Naive thymus-derived CD4-positive, alpha-beta T cell (primary cell): ENCODE results near the gene KMT2E. TPM values are rescaled to one million over a fixed set of nuclear protein-coding genes. Genes with fewer than 3 reads are reported as not detected.

Experiments used
- ATAC-seq: fragments of 150-1000 bp; cut with Tn5 transposase; 2 replicates; pipeline ENCODE4 v1.10.0; 2021; ENCODE audit warnings: mild to moderate bottlenecking, moderate library complexity
- CTCF ChIA-PET: fragments of 350-600 bp; sonication (Branson Sonifier 250); formaldehyde crosslinking; loops from one replicate; lab custom pipeline; 2021; ENCODE audit warnings: antibody characterized with exemption; lab: Charles Lee
- POLR2A ChIA-PET: fragments of 350-600 bp; sonication (Branson Sonifier 250); formaldehyde crosslinking; loops from one replicate; lab custom pipeline; 2021; ENCODE audit warnings: antibody characterized with exemption, inconsistent platforms; lab: Charles Lee
- DNase-seq, 9 donors: peaks; one replicate each; pipeline versions ENCODE4 v3.0.0 to v3.0.0-alpha.2; 2020 to 2022; ENCODE audit warnings: mixed read lengths in 1 of 9
- H3K27ac ChIP-seq: one replicate; pipeline ENCODE4 v1.7.0; 2013; ENCODE audit warnings: mild to moderate bottlenecking, low read depth, low read length, moderate library complexity
- H3K27me3 ChIP-seq, 2 donors: one replicate each; pipeline ENCODE4 v1.7.0; 2013; ENCODE audit warnings: low read length in 2 of 2, mild to moderate bottlenecking in 2 of 2, moderate library complexity in 2 of 2; ENCODE audit not compliant: control insufficient read depth in 2 of 2, insufficient read depth in 2 of 2
- H3K36me3 ChIP-seq, 3 experiments: 1 replicate in 2 of 3; 2 replicates in 1 of 3; pipeline ENCODE4 v1.7.0; 2013; ENCODE audit warnings: low read length in 3 of 3, mild to moderate bottlenecking in 3 of 3, moderate library complexity in 1 of 3; ENCODE audit not compliant: insufficient read depth in 3 of 3, control insufficient read depth in 2 of 3
- H3K4me1 ChIP-seq, 2 donors: one replicate each; pipeline ENCODE4 v1.7.0; 2013; ENCODE audit warnings: low read length in 2 of 2, mild to moderate bottlenecking in 2 of 2, moderate library complexity in 1 of 2; ENCODE audit not compliant: control insufficient read depth in 2 of 2, insufficient read depth in 2 of 2
- H3K4me3 ChIP-seq: 2 replicates; pipeline ENCODE4 v1.7.0; 2013; ENCODE audit warnings: mild to moderate bottlenecking, low read length
- H3K9me3 ChIP-seq, 3 experiments: 1 replicate in 2 of 3; 2 replicates in 1 of 3; pipeline ENCODE4 v1.7.0; 2013; ENCODE audit warnings: low read length in 3 of 3; ENCODE audit not compliant: control insufficient read depth in 2 of 3
- H3K27ac Mint-ChIP-seq, 9 donors: one replicate each; pipeline ENCODE4 v1.8.0; 2020 to 2022; ENCODE audit warnings: mixed read lengths in 9 of 9, mild to moderate bottlenecking in 8 of 9, moderate library complexity in 5 of 9, inconsistent platforms in 2 of 9
- H3K27me3 Mint-ChIP-seq, 5 donors: one replicate each; pipeline ENCODE4 v1.8.0; 2021 to 2022; ENCODE audit warnings: mixed read lengths in 5 of 5, mild to moderate bottlenecking in 1 of 5
- H3K36me3 Mint-ChIP-seq, 5 donors: one replicate each; pipeline ENCODE4 v1.8.0; 2020 to 2022; ENCODE audit warnings: mixed read lengths in 5 of 5, mild to moderate bottlenecking in 3 of 5, inconsistent platforms in 1 of 5
- H3K4me1 Mint-ChIP-seq, 7 donors: one replicate each; pipeline ENCODE4 v1.8.0; 2020 to 2022; ENCODE audit warnings: mixed read lengths in 7 of 7, mild to moderate bottlenecking in 3 of 7, inconsistent platforms in 1 of 7
- H3K4me3 Mint-ChIP-seq, 10 donors: one replicate each; pipeline ENCODE4 v1.8.0; 2020 to 2022; ENCODE audit warnings: mild to moderate bottlenecking in 10 of 10, mixed read lengths in 10 of 10, moderate library complexity in 6 of 10, inconsistent platforms in 2 of 10
- H3K9me3 Mint-ChIP-seq, 11 donors: one replicate each; pipeline ENCODE4 v1.8.0; 2020 to 2022; ENCODE audit warnings: mixed read lengths in 11 of 11, mild to moderate bottlenecking in 4 of 11, inconsistent platforms in 1 of 11, moderate library complexity in 1 of 11
- intact Hi-C, 2 donors: fragments of 100-400 bp; cut with micrococcal nuclease; formaldehyde crosslinking; loops; one replicate each; pipeline ENCODE4 v1.15.1; 2023
- polyA plus RNA-seq, 2 donors: library from polyadenylated mRNA; unstranded; fragments of 300-500 nt; fragmentation: Illumina TruSeq; gene quantifications; one replicate each; pipeline ENCODE4 v1.2.3, GENCODE V29; 2021
- total RNA-seq, 6 experiments: library from RNA in 5 of 6; stranded (reverse) in 5 of 6; gene quantifications; 1 replicate in 5 of 6; 2 replicates in 1 of 6; pipeline ENCODE4 v1.2.3 and lab custom pipeline; 2021 to 2026

The KMT2E gene
- total and polyA plus RNA-seq, 7 experiments from 2014 or later: 129 to 221 (median 195) TPM

- DNase-seq (no peak), ATAC-seq (peak; percentile 12)
- H3K27me3 Mint-ChIP-seq: no peaks in the 10 kb centered on the region
- intact Hi-C loops: no loop called here
- Histone ChIP-seq H3K4me3 (no peak overlapping the region), H3K36me3 (peaks cover 8 to 17% (median 12%) of the 10 kb centered on the region in 3 experiments), H3K4me1 (peaks cover 4 to 10% of the 10 kb centered on the region in 2 donors), H3K27ac (no peak overlapping the region), H3K27me3 (no peaks in the 10 kb centered on the region), H3K9me3 (no peaks in the 10 kb centered on the region)
- H3K4me1 Mint-ChIP-seq: peaks cover 33 to 90% (median 76%) of the 10 kb centered on the region in 7 donors
- ChIA-PET CTCF (interaction anchor here (1.5 kb wide), 1 partner anchor 80 kb away, joined by 6 read pairs; no protein-coding TSS in a partner anchor), POLR2A (interaction anchor here (1.1 kb wide), 1 partner anchor 46 kb away, joined by 3 read pairs; no protein-coding TSS in a partner anchor)
- peak overlapping the region in 8 of 9 donors; percentile 0 to 85 (median 40) for H3K27ac Mint-ChIP-seq
- no peaks in the 10 kb centered on the region for H3K9me3 Mint-ChIP-seq
- H3K36me3 Mint-ChIP-seq: peaks cover 4 to 27% (median 7%) of the 10 kb centered on the region in 5 donors
- H3K4me3 Mint-ChIP-seq: no peak overlapping the region
Observed at GRCh38 chr7:105060923-105061322, 46.9 kb downstream of the KMT2E start.

- H3K9me3 ChIP-seq: no peaks in the 10 kb centered on the region
- H3K27me3 Mint-ChIP-seq: no peaks in the 10 kb centered on the region
- no peaks in the 10 kb centered on the region for H3K9me3 Mint-ChIP-seq
- ChIA-PET POLR2A (interaction anchor here (1.4 kb wide), 1 partner anchor 53 kb away, joined by 5 read pairs; no protein-coding TSS in a partner anchor), CTCF (interaction anchor here (1.4 to 1.5 kb wide), 2 partner anchors 57 to 84 kb away, joined by 3 read pairs; no protein-coding TSS in a partner anchor)
- ATAC-seq: no peak
- peaks cover 4 to 26% (median 6%) of the 10 kb centered on the region in 5 donors for H3K36me3 Mint-ChIP-seq
- H3K4me1 ChIP-seq: peaks cover 0 to 6% of the 10 kb centered on the region in 2 donors
- no peak for DNase-seq
- no peaks in the 10 kb centered on the region for H3K27me3 ChIP-seq
- H3K4me1 Mint-ChIP-seq: peaks cover 21 to 64% (median 42%) of the 10 kb centered on the region in 7 donors
- intact Hi-C loops: loop anchor here in 1 of 2 donors (1.0 to 2.0 kb wide), 2 partner anchors 12 to 18 kb away; no protein-coding TSS in a partner anchor
- H3K4me3 ChIP-seq: no peak overlapping the region
- no peak overlapping the region for H3K27ac ChIP-seq
- H3K4me3 Mint-ChIP-seq: no peak overlapping the region
- peak overlapping the region in 7 of 9 donors; percentile 48 to 71 (median 67) for H3K27ac Mint-ChIP-seq
- peaks cover 10 to 47% (median 30%) of the 10 kb centered on the region in 3 experiments for H3K36me3 ChIP-seq
Observed at GRCh38 chr7:105065104-105065503, 51.1 kb downstream of the KMT2E start.

- Mint-ChIP-seq H3K4me1 (peaks cover 14 to 45% (median 21%) of the 10 kb centered on the region in 7 donors), H3K36me3 (peaks cover 4 to 34% (median 8%) of the 10 kb centered on the region in 5 donors), H3K9me3 (no peaks in the 10 kb centered on the region), H3K27ac (peak overlapping the region in 5 of 9 donors; percentile 13 to 56 (median 15)), H3K27me3 (no peaks in the 10 kb centered on the region), H3K4me3 (no peak overlapping the region)
- ChIA-PET CTCF (interaction anchor here (1.3 kb wide), 1 partner anchor 87 kb away, joined by 7 read pairs; no protein-coding TSS in a partner anchor), POLR2A (interaction anchor here (0.6 to 1.5 kb wide), 4 partner anchors 53 to 1980 kb away, joined by 3 to 5 read pairs (median 4); no protein-coding TSS in a partner anchor)
- H3K27me3 ChIP-seq: no peaks in the 10 kb centered on the region
- intact Hi-C loops: no loop called here
- ATAC-seq: no peak
- no peak overlapping the region for H3K27ac ChIP-seq
- no peak overlapping the region for H3K4me3 ChIP-seq
- H3K4me1 ChIP-seq: peaks cover 0 to 6% of the 10 kb centered on the region in 2 donors
- DNase-seq: no peak
- H3K9me3 ChIP-seq: no peaks in the 10 kb centered on the region
- peaks cover 13 to 57% (median 43%) of the 10 kb centered on the region in 3 experiments for H3K36me3 ChIP-seq
Observed at GRCh38 chr7:105067691-105068090, 53.7 kb downstream of the KMT2E start.

GRCh38 chr7:105068886-105069285 lies 54.9 kb downstream of the KMT2E start:
- ATAC-seq: no peak
- peaks cover 6 to 33% (median 14%) of the 10 kb centered on the region in 7 donors for H3K4me1 Mint-ChIP-seq
- Histone ChIP-seq H3K4me1 (peaks cover 0 to 4% of the 10 kb centered on the region in 2 donors), H3K9me3 (no peaks in the 10 kb centered on the region), H3K27me3 (no peaks in the 10 kb centered on the region), H3K36me3 (peaks cover 13 to 57% (median 41%) of the 10 kb centered on the region in 3 experiments), H3K27ac (no peak overlapping the region), H3K4me3 (no peak overlapping the region)
- H3K4me3 Mint-ChIP-seq: no peak overlapping the region
- ChIA-PET POLR2A (interaction anchor here (1.1 to 1.5 kb wide), 2 partner anchors 56 to 83 kb away, joined by 3 read pairs; no protein-coding TSS in a partner anchor), CTCF (interaction anchor here (0.9 to 1.3 kb wide), 3 partner anchors 18 to 88 kb away, joined by 3 to 7 read pairs (median 3); no protein-coding TSS in a partner anchor)
- no peaks in the 10 kb centered on the region for H3K27me3 Mint-ChIP-seq
- intact Hi-C loops: loop anchor here in 1 of 2 donors (1.0 kb wide), 1 partner anchor 8 kb away; no protein-coding TSS in a partner anchor
- peaks cover 4 to 33% (median 7%) of the 10 kb centered on the region in 5 donors for H3K36me3 Mint-ChIP-seq
- no peak for DNase-seq
- H3K9me3 Mint-ChIP-seq: no peaks in the 10 kb centered on the region
- peak overlapping the region in 2 of 9 donors; percentile 41 to 55 for H3K27ac Mint-ChIP-seq

- peaks cover 0 to 29% (median 7%) of the 10 kb centered on the region in 7 donors for H3K4me1 Mint-ChIP-seq
- POLR2A ChIA-PET: interaction anchor here (1.0 kb wide), 1 partner anchor 130 kb away, joined by 4 read pairs; no protein-coding TSS in a partner anchor
Observed at GRCh38 chr7:105073143-105073542, 59.1 kb downstream of the KMT2E start.

GRCh38 chr7:105079348-105079747 lies 65.3 kb downstream of the KMT2E start:
- H3K4me1 ChIP-seq: no peaks in the 10 kb centered on the region
- peaks cover 0 to 36% (median 10%) of the 10 kb centered on the region in 7 donors for H3K4me1 Mint-ChIP-seq
- ChIA-PET POLR2A (no interaction called here), CTCF (interaction anchor here (0.6 kb wide), 2 partner anchors 359 to 426 kb away, joined by 3 to 4 read pairs; no protein-coding TSS in a partner anchor)
- H3K9me3 ChIP-seq: no peaks in the 10 kb centered on the region
- H3K27me3 Mint-ChIP-seq: no peaks in the 10 kb centered on the region
- H3K27ac Mint-ChIP-seq: peak overlapping the region in 2 of 9 donors; percentile 25 to 40
- peaks cover 20 to 80% (median 52%) of the 10 kb centered on the region in 3 experiments for H3K36me3 ChIP-seq
- ATAC-seq: peak; percentile 31
- H3K27me3 ChIP-seq: no peaks in the 10 kb centered on the region
- H3K36me3 Mint-ChIP-seq: peaks cover 8 to 48% (median 45%) of the 10 kb centered on the region in 5 donors
- no peak overlapping the region for H3K4me3 Mint-ChIP-seq
- no peak for DNase-seq
- no peaks in the 10 kb centered on the region for H3K9me3 Mint-ChIP-seq
- intact Hi-C loops: loop anchor here (2.0 to 5.0 kb wide), 2 partner anchors 35 to 258 kb away; no protein-coding TSS in a partner anchor
- H3K27ac ChIP-seq: no peak overlapping the region
- H3K4me3 ChIP-seq: no peak overlapping the region

More at GRCh38 chr7:105073143-105073542, 59.1 kb downstream of the KMT2E start:
- H3K36me3 Mint-ChIP-seq: peaks cover 8 to 43% (median 38%) of the 10 kb centered on the region in 5 donors
- intact Hi-C loops: loop anchor here in 1 of 2 donors (5.0 kb wide), 1 partner anchor 151 kb away; no protein-coding TSS in a partner anchor
- ATAC-seq (no peak), DNase-seq (no peak)
- CTCF ChIA-PET: no interaction called here
- H3K27me3 ChIP-seq: no peaks in the 10 kb centered on the region
- no peak overlapping the region for H3K4me3 ChIP-seq
- no peak overlapping the region for H3K27ac ChIP-seq
- no peaks in the 10 kb centered on the region for H3K4me1 ChIP-seq
- H3K9me3 Mint-ChIP-seq: no peaks in the 10 kb centered on the region
- peaks cover 20 to 80% (median 65%) of the 10 kb centered on the region in 3 experiments for H3K36me3 ChIP-seq
- H3K9me3 ChIP-seq: no peaks in the 10 kb centered on the region
- no peak overlapping the region for H3K4me3 Mint-ChIP-seq
- H3K27ac Mint-ChIP-seq: peak overlapping the region in 4 of 9 donors; percentile 8 to 79 (median 29)
- no peaks in the 10 kb centered on the region for H3K27me3 Mint-ChIP-seq
